Psoas muscle (tissue), 8 donors: ENCODE data around the gene PRUNE1. TPM values are rescaled to one million over a fixed set of nuclear protein-coding genes. Genes with fewer than 3 reads are reported as not detected.

Experiments
- ATAC-seq, 4 donors: fragments of 200-7000 bp; cut with Tn5 transposase; one replicate each; pipeline ENCODE4 v1.9.1; 2020; ENCODE audit warnings: moderate library complexity in 3 of 4, mild to moderate bottlenecking in 2 of 4
- DNase-seq, 2 donors: peaks; one replicate each; pipeline ENCODE4 v3.0.0-alpha.2; 2020
- H3K27ac ChIP-seq: fragments of 200-600 bp; one replicate; pipeline ENCODE4 v1.8.0; 2022
- H3K27me3 ChIP-seq, 3 donors: fragments of 200-600 bp in 1 of 3; one replicate each; pipeline versions ENCODE4 v1.6.1 to v1.8.0; 2013 to 2022; ENCODE audit warnings: low read length in 2 of 3, mild to moderate bottlenecking in 2 of 3, moderate library complexity in 1 of 3; ENCODE audit not compliant: insufficient read depth in 3 of 3
- H3K36me3 ChIP-seq, 2 donors: fragments of 200-600 bp in 1 of 2; one replicate each; pipeline versions ENCODE4 v1.6.1 to v1.8.0; 2013 to 2022; ENCODE audit warnings: low read depth in 1 of 2, mild to moderate bottlenecking in 1 of 2, moderate library complexity in 1 of 2; ENCODE audit not compliant: insufficient read depth in 1 of 2
- H3K4me1 ChIP-seq: fragments of 200-600 bp; one replicate; pipeline ENCODE4 v1.8.0; 2022
- H3K4me3 ChIP-seq: fragments of 200-600 bp; one replicate; pipeline ENCODE4 v1.8.0; 2022; ENCODE audit warnings: mild to moderate bottlenecking
- H3K9me3 ChIP-seq: fragments of 200-600 bp; one replicate; pipeline ENCODE4 v1.8.0; 2022
- WGBS, 3 donors: extraction: QIAGEN DNeasy Blood & Tissue Kit; methylation state at CpG; one replicate each; pipeline versions ENCODE4 v1.1.6 to v1.1.7; 2013; 5-methylcytosine and 5-hydroxymethylcytosine counted together
- intact Hi-C, 2 donors: fragments of 100-400 bp; cut with DNase I; formaldehyde crosslinking; loops; one replicate each; pipeline versions ENCODE4 v1.11.0 to v1.14.2; 2022
- polyA plus RNA-seq, 3 donors: library from polyadenylated mRNA; stranded (reverse); fragments of 200-250 nt; gene quantifications; one replicate each; pipeline ENCODE4 v1.2.3, GENCODE V29; 2013
- total RNA-seq, 4 donors: library from RNA; stranded (reverse); fragmentation: NEBNext Ultra II Directional in 2 of 4; extraction: Animal tissue kit (Norgen Biotek cat#: 25700) in 2 of 4; gene quantifications; one replicate each; pipeline versions ENCODE4 v1.2.1 to v1.2.4, GENCODE V29; 2021 to 2023
- TF ChIP-seq, protein P1 (sequence below): fragments of 200-600 bp; IDR thresholded peaks from one replicate; pipeline ENCODE4 v1.8.0; 2022; ENCODE audit warnings: antibody characterized with exemption
- donor health status: healthy with polysubstance abuse.
- donor health status: DM: no; HTN: no; CAD: no; lungs with moderate emphysema.
- donor health status: Bipolar disorder and iron deficiency.
- donor health status: healthy.
- donor health status: DM: yes; HTN: yes; CAD: no.
- donor health status: DM: no; HTN: no; CAD: no.
- donor health status: DM: no; HTN: no; CAD: no.
- donor health status: DM: yes; HTN: yes; CAD: no.

Gene PRUNE1
- total and polyA plus RNA-seq, 7 donors: 12.4 to 33.8 (median 21.2) TPM

DNA sequence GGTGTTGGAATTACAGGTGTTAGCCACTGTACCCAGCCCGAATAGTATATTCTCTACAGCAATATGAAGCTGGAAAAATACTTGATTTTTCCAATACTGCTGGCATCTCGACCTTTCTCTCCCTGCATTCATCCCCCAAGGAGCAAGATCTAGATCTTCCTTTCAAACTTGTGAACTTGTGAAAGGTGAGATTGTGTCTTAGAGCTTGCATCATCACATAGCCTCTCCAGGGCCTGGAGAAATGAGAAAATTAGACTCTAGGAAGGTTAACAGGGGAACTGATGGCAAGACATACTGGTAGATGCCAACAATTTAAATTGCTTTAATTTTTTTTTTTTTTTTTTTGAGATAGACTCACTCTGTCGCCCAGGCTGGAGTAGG lies 2.1 kb downstream of the PRUNE1 start:
- H3K4me1 ChIP-seq: peaks cover 31% of the 10 kb centered on the region
- H3K4me3 ChIP-seq: peak overlapping the region; percentile 22
- WGBS, 3 donors: 90 to 92% (median 90%) methylated on average over 3 of the region's 3 CpGs
- ATAC-seq (no peak), DNase-seq (no peak)
- intact Hi-C loops: no loop called here
- no peaks in the 10 kb centered on the region for H3K9me3 ChIP-seq
- H3K27ac ChIP-seq: no peak overlapping the region
- H3K36me3 ChIP-seq: peaks cover 0 to 16% of the 10 kb centered on the region in 2 donors
- TF ChIP-seq, protein P1, sequence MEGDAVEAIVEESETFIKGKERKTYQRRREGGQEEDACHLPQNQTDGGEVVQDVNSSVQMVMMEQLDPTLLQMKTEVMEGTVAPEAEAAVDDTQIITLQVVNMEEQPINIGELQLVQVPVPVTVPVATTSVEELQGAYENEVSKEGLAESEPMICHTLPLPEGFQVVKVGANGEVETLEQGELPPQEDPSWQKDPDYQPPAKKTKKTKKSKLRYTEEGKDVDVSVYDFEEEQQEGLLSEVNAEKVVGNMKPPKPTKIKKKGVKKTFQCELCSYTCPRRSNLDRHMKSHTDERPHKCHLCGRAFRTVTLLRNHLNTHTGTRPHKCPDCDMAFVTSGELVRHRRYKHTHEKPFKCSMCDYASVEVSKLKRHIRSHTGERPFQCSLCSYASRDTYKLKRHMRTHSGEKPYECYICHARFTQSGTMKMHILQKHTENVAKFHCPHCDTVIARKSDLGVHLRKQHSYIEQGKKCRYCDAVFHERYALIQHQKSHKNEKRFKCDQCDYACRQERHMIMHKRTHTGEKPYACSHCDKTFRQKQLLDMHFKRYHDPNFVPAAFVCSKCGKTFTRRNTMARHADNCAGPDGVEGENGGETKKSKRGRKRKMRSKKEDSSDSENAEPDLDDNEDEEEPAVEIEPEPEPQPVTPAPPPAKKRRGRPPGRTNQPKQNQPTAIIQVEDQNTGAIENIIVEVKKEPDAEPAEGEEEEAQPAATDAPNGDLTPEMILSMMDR: no peak
- no peaks in the 10 kb centered on the region for H3K27me3 ChIP-seq

DNA sequence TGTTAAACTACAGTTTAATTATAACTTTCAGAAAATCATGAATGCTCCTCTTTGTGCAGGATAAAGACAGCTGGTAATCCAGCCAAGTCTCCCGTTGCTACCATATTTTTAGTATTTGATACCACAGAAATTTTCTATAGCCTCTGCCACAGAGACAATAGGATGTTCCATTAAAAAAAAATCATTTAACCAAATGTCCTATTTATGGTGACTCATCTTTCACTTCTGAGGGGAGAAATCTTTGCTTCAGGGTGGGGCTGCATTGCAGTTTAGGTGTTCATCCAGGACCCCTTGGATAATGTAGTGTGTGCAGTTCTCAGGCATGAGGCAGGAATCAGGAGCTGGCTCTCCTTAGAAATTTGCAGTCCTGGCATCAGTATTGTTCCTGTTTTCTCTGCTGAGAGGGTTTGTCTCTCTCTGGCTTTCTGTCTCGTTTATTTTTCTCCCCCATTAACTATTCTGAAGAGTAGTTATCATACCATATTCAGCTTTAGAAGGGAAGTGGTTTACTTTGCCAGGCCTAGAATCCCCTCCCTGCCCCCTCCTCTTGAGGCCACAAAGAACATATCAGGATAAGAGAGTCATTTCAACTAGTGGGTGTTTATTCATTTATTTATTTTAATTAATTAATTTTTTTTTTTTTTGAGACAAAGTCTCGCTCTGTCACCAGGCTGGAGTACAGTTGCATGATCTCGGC lies 3.1 kb downstream of the PRUNE1 start:
- H3K36me3 ChIP-seq: peaks cover 0 to 16% of the 10 kb centered on the region in 2 donors
- no peaks in the 10 kb centered on the region for H3K27me3 ChIP-seq
- 56 to 64% (median 58%) methylated on average over 4 of the region's 4 CpGs for WGBS, 3 donors
- no peaks in the 10 kb centered on the region for H3K9me3 ChIP-seq
- no peak overlapping the region for H3K4me3 ChIP-seq
- TF ChIP-seq, protein P1: no peak
- peaks cover 36% of the 10 kb centered on the region for H3K4me1 ChIP-seq
- H3K27ac ChIP-seq: no peak overlapping the region
- intact Hi-C loops: no loop called here
- DNase-seq (no peak), ATAC-seq (no peak)

DNA sequence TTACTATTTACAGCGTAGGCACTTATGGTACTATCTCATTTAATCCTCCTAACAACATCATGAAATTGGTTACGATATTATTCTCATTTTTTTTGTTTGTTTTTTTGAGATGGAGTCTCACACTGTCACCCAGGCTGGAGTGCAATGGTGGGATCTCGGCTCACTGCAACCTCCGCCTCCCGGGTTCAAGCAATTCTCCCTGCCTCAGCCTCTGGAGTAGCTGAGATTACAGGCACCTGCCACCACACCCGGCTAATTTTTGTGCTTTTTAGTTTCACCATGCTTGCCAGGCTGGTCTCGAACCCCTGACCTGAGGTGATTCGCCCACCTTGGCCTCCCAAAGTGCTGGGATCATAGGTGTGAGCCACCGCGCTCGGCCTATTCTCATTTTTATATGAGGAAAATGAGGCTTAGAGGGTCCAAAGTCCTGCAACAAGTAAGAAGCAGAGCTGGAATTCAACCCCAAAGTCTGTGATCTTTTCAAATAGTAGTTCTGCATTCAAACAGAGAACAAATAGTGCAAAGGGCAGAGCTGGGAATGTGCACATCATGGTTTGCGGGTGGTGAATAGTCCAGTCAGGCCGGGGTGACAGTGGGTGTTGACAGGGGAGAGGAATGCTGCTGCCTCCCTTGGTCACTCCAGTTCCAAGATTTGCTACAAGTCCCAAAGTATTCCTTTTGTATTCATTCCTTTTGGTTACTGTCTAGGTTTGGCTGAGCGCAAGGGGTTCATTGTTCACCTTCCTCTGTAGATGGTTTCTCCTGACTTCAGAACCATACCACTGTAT lies 4.6 kb downstream of the PRUNE1 start:
- DNase-seq (no peak), ATAC-seq (no peak)
- TF ChIP-seq, protein P1: no peak
- Histone ChIP-seq H3K4me1 (peaks cover 25% of the 10 kb centered on the region), H3K27ac (no peak overlapping the region), H3K9me3 (no peaks in the 10 kb centered on the region), H3K27me3 (no peaks in the 10 kb centered on the region), H3K36me3 (peaks cover 0 to 24% of the 10 kb centered on the region in 2 donors), H3K4me3 (no peak overlapping the region)
- 89 to 93% (median 91%) methylated on average over 14 of the region's 14 CpGs for WGBS, 3 donors
- intact Hi-C loops: no loop called here

DNA sequence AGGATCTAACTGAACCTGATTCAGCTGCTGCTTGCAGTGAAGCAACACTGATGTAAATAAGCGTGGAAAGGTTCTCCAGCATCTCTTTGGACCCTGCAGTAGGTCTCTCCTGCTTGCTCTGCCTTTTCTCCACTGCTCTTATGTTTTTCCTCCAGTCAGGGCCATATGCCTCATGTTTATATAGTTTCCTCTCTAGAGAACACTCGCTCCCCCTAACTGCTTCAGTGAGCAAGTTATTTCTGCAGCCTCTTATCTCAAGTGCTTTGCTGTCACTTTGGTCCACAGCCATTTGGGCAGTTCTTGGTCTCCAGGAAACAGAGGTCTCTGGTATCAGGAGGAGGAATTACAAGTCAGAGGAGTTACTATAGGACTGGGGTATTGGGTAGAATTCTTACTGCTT lies 5.3 kb downstream of the PRUNE1 start:
- H3K27ac ChIP-seq: peak overlapping the region; percentile 39

More for the DNA sequence above, 5.3 kb downstream of the PRUNE1 start:
- Histone ChIP-seq H3K27me3 (no peaks in the 10 kb centered on the region), H3K9me3 (no peaks in the 10 kb centered on the region), H3K4me1 (peaks cover 23% of the 10 kb centered on the region), H3K4me3 (no peak overlapping the region), H3K36me3 (peaks cover 0 to 30% of the 10 kb centered on the region in 2 donors)
- 71 to 83% (median 83%) methylated on average over 2 of the region's 2 CpGs for WGBS, 3 donors
- TF ChIP-seq, protein P1: no peak
- intact Hi-C loops: no loop called here
- DNase-seq: no peak
- ATAC-seq: no peak
